Measurements from ENCODE around the gene OR8K1.
A peak's percentile ranks its signal among the peaks of the same experiment; 100 is the strongest.

OR8K1 gene

GRCh38 chr11:56345739-56346138 lies at the start of gene OR8K1:
Gene OR8K1 (plus strand): TSS chr11:56346039. CDS start chr11:56346039, 0 bp downstream.
- Histone ChIP-seq H3K4me3 (no peak within 1 kb of the TSS), H4K20me1 (no peaks in the 10 kb centered on the region), H3K27me3 (no peaks in the 10 kb centered on the region), H3K9ac (no peak within 1 kb of the TSS), H3K27ac (no peak within 1 kb of the TSS), H3K4me1 (no peaks in the 10 kb centered on the region), H3K9me3 (no peaks in the 10 kb centered on the region), H3K4me2 (no peak within 1 kb of the TSS), H3K36me3 (no peaks in the 10 kb centered on the region)
- no peak for TF ChIP-seq Cebpa-rat (IDR thresholded peaks at IDR 0.05)

GRCh38 chr11:56296898-56297297 lies 48.9 kb upstream of the OR8K1 start:
- Histone ChIP-seq H3K27me3 (no peaks in the 10 kb centered on the region), H3K9me3 (no peaks in the 10 kb centered on the region), H3K9ac (no peak overlapping the region), H3K36me3 (no peaks in the 10 kb centered on the region), H4K20me1 (no peaks in the 10 kb centered on the region), H3K4me3 (no peak overlapping the region), H3K4me2 (no peak overlapping the region), H3K27ac (no peak overlapping the region), H3K4me1 (no peaks in the 10 kb centered on the region)
- TF ChIP-seq Cebpa-rat (IDR thresholded peaks at IDR 0.05): no peak

- no peak overlapping the region for H3K27ac ChIP-seq
- H3K4me3 ChIP-seq: no peak overlapping the region
- no peak for TF ChIP-seq Cebpa-rat (IDR thresholded peaks at IDR 0.05)
- no peaks in the 10 kb centered on the region for H3K4me1 ChIP-seq
- no peaks in the 10 kb centered on the region for H3K27me3 ChIP-seq
- no peaks in the 10 kb centered on the region for H3K9me3 ChIP-seq
- no peak overlapping the region for H3K9ac ChIP-seq
- H3K36me3 ChIP-seq: no peaks in the 10 kb centered on the region
- H3K4me2 ChIP-seq: no peak overlapping the region
- no peaks in the 10 kb centered on the region for H4K20me1 ChIP-seq
Measured at GRCh38 chr11:56307836-56308235, 38.0 kb upstream of the OR8K1 start.

GRCh38 chr11:56314844-56315243 lies 31.0 kb upstream of the OR8K1 start, which contains the start of gene OR8K3:
Gene OR8K3 (plus strand): TSS chr11:56315144. CDS start chr11:56318307, 3,163 bp downstream.
- no peak within 1 kb of the TSS for H3K4me3 ChIP-seq
- H4K20me1 ChIP-seq: no peaks in the 10 kb centered on the region
- H3K9ac ChIP-seq: no peak within 1 kb of the TSS
- no peak within 1 kb of the TSS for H3K27ac ChIP-seq
- H3K27me3 ChIP-seq: no peaks in the 10 kb centered on the region
- no peaks in the 10 kb centered on the region for H3K4me1 ChIP-seq
- no peak within 1 kb of the TSS for H3K4me2 ChIP-seq
- H3K9me3 ChIP-seq: no peaks in the 10 kb centered on the region
- H3K36me3 ChIP-seq: no peaks in the 10 kb centered on the region
- TF ChIP-seq Cebpa-rat (IDR thresholded peaks at IDR 0.05): no peak

GRCh38 chr11:56331861-56332491 lies 13.9 kb upstream of the OR8K1 start:
- Histone ChIP-seq H3K9me3 (no peaks in the 10 kb centered on the region), H3K4me2 (no peak overlapping the region), H3K36me3 (no peaks in the 10 kb centered on the region), H3K27me3 (no peaks in the 10 kb centered on the region), H3K4me3 (no peak overlapping the region), H4K20me1 (no peaks in the 10 kb centered on the region), H3K9ac (no peak overlapping the region), H3K4me1 (no peaks in the 10 kb centered on the region), H3K27ac (no peak overlapping the region)
- no peak for TF ChIP-seq Cebpa-rat (IDR thresholded peaks at IDR 0.05)

GRCh38 chr11:56333156-56333555 lies 12.7 kb upstream of the OR8K1 start:
- Histone ChIP-seq H3K27ac (no peak overlapping the region), H3K9ac (no peak overlapping the region), H3K4me2 (no peak overlapping the region), H3K27me3 (no peaks in the 10 kb centered on the region), H3K4me1 (no peaks in the 10 kb centered on the region), H4K20me1 (no peaks in the 10 kb centered on the region), H3K4me3 (no peak overlapping the region), H3K36me3 (no peaks in the 10 kb centered on the region), H3K9me3 (no peaks in the 10 kb centered on the region)
- TF ChIP-seq Cebpa-rat (IDR thresholded peaks at IDR 0.05): no peak

- Histone ChIP-seq H3K36me3 (no peaks in the 10 kb centered on the region), H3K9ac (no peak overlapping the region), H3K4me3 (no peak overlapping the region), H3K9me3 (no peaks in the 10 kb centered on the region), H3K27ac (no peak overlapping the region), H3K27me3 (no peaks in the 10 kb centered on the region), H3K4me2 (no peak overlapping the region), H3K4me1 (no peaks in the 10 kb centered on the region), H4K20me1 (no peaks in the 10 kb centered on the region)
- TF ChIP-seq Cebpa-rat (IDR thresholded peaks at IDR 0.05): no peak
Measured at GRCh38 chr11:56340289-56340688, 5.5 kb upstream of the OR8K1 start.

GRCh38 chr11:56353991-56354390 lies 8.2 kb downstream of the OR8K1 start, which contains the start of gene OR8J1:
Gene OR8J1 (plus strand): TSS chr11:56354291. CDS start chr11:56360247, 5,956 bp downstream.
- Histone ChIP-seq H3K9ac (no peak within 1 kb of the TSS), H3K36me3 (no peaks in the 10 kb centered on the region), H3K4me1 (no peaks in the 10 kb centered on the region), H4K20me1 (no peaks in the 10 kb centered on the region), H3K4me2 (no peak within 1 kb of the TSS), H3K4me3 (no peak within 1 kb of the TSS), H3K27ac (no peak within 1 kb of the TSS), H3K27me3 (no peaks in the 10 kb centered on the region), H3K9me3 (no peaks in the 10 kb centered on the region)
- no peak for TF ChIP-seq Cebpa-rat (IDR thresholded peaks at IDR 0.05)

- no peaks in the 10 kb centered on the region for H3K36me3 ChIP-seq
- no peak for TF ChIP-seq Cebpa-rat (IDR thresholded peaks at IDR 0.05)
Measured at GRCh38 chr11:56375324-56375723, 29.5 kb downstream of the OR8K1 start, which contains the start of gene OR8U1. Gene OR8U1 (plus strand): TSS chr11:56375624. CDS start chr11:56375624, 0 bp downstream.

GRCh38 chr11:56380120-56380519 lies 34.3 kb downstream of the OR8K1 start:
- no peaks in the 10 kb centered on the region for H3K9me3 ChIP-seq
- H4K20me1 ChIP-seq: no peaks in the 10 kb centered on the region

More at GRCh38 chr11:56375324-56375723, 29.5 kb downstream of the OR8K1 start, which contains the start of gene OR8U1:
- no peak within 1 kb of the TSS for H3K4me3 ChIP-seq
- no peaks in the 10 kb centered on the region for H3K27me3 ChIP-seq
- no peak within 1 kb of the TSS for H3K4me2 ChIP-seq
- H3K9ac ChIP-seq: no peak within 1 kb of the TSS
- no peaks in the 10 kb centered on the region for H3K9me3 ChIP-seq
- H3K4me1 ChIP-seq: no peaks in the 10 kb centered on the region
- H3K27ac ChIP-seq: no peak within 1 kb of the TSS
- no peaks in the 10 kb centered on the region for H4K20me1 ChIP-seq

More at GRCh38 chr11:56380120-56380519, 34.3 kb downstream of the OR8K1 start:
- no peak overlapping the region for H3K4me2 ChIP-seq
- TF ChIP-seq Cebpa-rat (IDR thresholded peaks at IDR 0.05): peak; percentile 71; the same call in 1 of the 2 replicates
- H3K27ac ChIP-seq: no peak overlapping the region
- H3K36me3 ChIP-seq: no peaks in the 10 kb centered on the region
- no peak overlapping the region for H3K4me3 ChIP-seq
- H3K27me3 ChIP-seq: no peaks in the 10 kb centered on the region
- H3K9ac ChIP-seq: no peak overlapping the region
- no peaks in the 10 kb centered on the region for H3K4me1 ChIP-seq
